ENCODE measurements around the gene SEMA3F.

The SEMA3F gene

GRCh38 chr3:50230794-50231125 is 75.6 kb downstream of the SEMA3F start:
- no peak for DNase-seq

- DNase-seq: no peak
Measured at GRCh38 chr3:50231581-50231980, 76.5 kb downstream of the SEMA3F start.

- no peak for DNase-seq
Measured at GRCh38 chr3:50232303-50232702, 77.2 kb downstream of the SEMA3F start.

GRCh38 chr3:50233176-50233575 is 78.1 kb downstream of the SEMA3F start:
- peak in 1 of 56 donors; percentile 9 for DNase-seq

GRCh38 chr3:50235716-50236483 is 80.8 kb downstream of the SEMA3F start, which contains the start of gene GNAI2:
Gene GNAI2 (plus strand): TSS chr3:50236204. CDS start chr3:50236336, 132 bp downstream.
- DNase-seq: peak; percentile 80 to 100 (median 99)

- DNase-seq: no peak
Measured at GRCh38 chr3:50236484-50237132, 81.5 kb downstream of the SEMA3F start.

GRCh38 chr3:50237133-50237651 is 82.1 kb downstream of the SEMA3F start:
- DNase-seq: peak in 12 of 56 donors; percentile 14 to 47 (median 36)

- peak in 50 of 56 donors; percentile 22 to 87 (median 60) for DNase-seq
Measured at GRCh38 chr3:50237754-50238548, 82.8 kb downstream of the SEMA3F start.

GRCh38 chr3:50238549-50239026 is 83.5 kb downstream of the SEMA3F start:
- DNase-seq: peak in 42 of 56 donors; percentile 10 to 83 (median 46)

All from nucleus accumbens (tissue), 56 donors.